Measurements from ENCODE around the gene VIPR2.
"Not testable (repeated sequence)": the region's sequence is repeated elsewhere in the genome, so short reads cannot be mapped to it uniquely, and the experiment has no call there.

Gene VIPR2

DNA sequence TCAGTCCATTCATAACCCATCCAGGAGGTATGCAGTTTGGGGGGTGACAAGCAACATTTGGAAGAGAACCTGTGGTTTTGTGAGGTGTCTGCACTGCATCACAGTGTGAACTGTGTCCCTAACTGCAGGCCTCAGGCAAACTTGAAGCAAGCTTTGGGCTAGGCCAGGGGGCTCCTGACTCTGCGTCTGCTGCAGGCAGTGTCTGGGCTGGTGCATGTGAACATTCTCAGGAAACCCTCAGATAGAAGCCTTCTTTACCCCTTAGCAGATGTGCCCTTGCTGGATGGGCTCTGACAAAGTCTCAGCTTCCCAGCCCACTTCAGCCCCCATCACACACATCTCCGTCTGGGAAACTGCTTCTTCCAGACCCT lies 61.0 kb downstream of the VIPR2 start:
- no peak overlapping the region for H3K9ac ChIP-seq (ENCODE audit: low read length)
- H3K4me1 ChIP-seq (ENCODE audit: control insufficient read depth, insufficient read depth, low read length): no peaks in the 10 kb centered on the region
- no peaks in the 10 kb centered on the region for H3K27me3 ChIP-seq (ENCODE audit: control insufficient read depth, insufficient read depth, low read length)
- H3K4me3 ChIP-seq (ENCODE audit: low read length): no peak overlapping the region
- H3K9me3 ChIP-seq (ENCODE audit: control insufficient read depth, low read length): no peaks in the 10 kb centered on the region
- H3K36me3 ChIP-seq (ENCODE audit: control insufficient read depth, insufficient read depth, low read length): no peaks in the 10 kb centered on the region

DNA sequence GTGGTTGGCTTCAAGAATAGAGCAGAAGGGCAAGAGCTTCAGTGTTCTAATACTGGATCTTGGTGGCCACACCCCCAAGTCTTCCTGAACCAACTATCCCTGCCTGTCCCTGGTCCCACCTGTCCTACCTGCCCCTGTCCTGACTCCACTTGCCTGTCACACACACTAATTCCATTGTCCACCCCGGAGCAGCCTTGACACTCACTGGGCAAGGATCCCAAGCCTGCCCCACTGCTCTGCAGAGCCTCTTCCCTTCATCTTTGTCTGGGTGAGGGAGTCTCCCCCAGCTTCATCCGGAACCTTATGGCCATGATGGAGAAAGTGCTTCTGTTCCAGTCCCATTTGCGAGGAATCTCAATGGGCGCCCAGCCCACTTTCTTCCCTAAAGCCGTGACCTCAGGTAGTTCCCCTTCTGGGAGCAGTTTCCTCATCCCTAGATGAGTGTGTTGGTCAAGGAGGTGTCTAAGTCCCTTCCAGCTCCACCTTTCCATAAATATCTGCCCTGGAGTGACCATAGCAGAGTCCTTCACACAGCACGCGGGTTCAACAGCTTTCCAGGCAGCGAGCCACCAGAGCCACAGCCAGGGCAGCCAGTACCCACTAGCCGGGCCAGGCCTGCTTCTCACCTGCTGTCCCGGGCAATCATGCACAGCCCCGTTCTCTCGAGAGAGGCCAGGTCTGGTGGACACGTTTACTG lies 61.5 kb downstream of the VIPR2 start:
- H3K9ac ChIP-seq (ENCODE audit: low read length): no peak overlapping the region
- H3K9me3 ChIP-seq (ENCODE audit: control insufficient read depth, low read length): no peaks in the 10 kb centered on the region
- H3K4me1 ChIP-seq (ENCODE audit: control insufficient read depth, insufficient read depth, low read length): no peaks in the 10 kb centered on the region
- H3K27me3 ChIP-seq (ENCODE audit: control insufficient read depth, insufficient read depth, low read length): no peaks in the 10 kb centered on the region
- H3K36me3 ChIP-seq (ENCODE audit: control insufficient read depth, insufficient read depth, low read length): no peaks in the 10 kb centered on the region
- H3K4me3 ChIP-seq (ENCODE audit: low read length): no peak overlapping the region

DNA sequence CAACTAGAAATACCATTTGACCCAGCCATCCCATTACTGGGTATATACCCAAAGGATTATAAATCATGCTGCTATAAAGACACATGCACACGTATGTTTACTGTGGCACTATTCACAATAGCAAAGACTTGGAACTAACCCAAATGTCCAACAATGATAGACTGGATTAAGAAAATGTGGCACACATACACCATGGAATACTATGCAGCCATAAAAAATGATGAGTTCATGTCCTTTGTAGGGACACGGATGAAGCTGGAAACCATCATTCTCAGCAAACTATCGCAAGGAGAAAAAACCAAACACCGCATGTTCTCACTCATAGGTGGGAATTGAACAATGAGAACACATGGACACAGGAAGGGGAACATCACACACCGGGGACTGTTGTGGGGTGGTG lies 62.6 kb downstream of the VIPR2 start:
- not testable (repeated sequence) for H3K9me3 ChIP-seq (ENCODE audit: control insufficient read depth, low read length); H3K36me3 ChIP-seq (ENCODE audit: control insufficient read depth, insufficient read depth, low read length); H3K27me3 ChIP-seq (ENCODE audit: control insufficient read depth, insufficient read depth, low read length)

DNA sequence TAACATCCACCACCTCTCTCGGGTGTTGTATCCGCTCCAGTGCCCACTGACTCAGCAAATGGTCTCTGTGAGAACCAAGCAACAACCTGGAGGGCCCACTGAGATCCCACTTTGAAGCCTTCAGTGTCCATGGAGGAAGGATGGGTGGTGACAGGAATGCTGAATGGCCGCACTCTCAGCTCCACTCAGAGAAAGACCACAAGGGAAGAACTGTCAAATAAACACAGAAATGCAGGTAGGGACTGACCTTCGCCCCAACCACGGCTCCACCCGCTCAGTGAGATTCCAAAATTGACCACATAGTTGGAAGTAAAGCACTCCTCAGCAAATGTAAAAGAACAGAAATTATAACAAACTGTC lies 65.8 kb downstream of the VIPR2 start:
- Histone ChIP-seq H3K27me3 (ENCODE audit: control insufficient read depth, insufficient read depth, low read length) (no peaks in the 10 kb centered on the region), H3K36me3 (ENCODE audit: control insufficient read depth, insufficient read depth, low read length) (no peaks in the 10 kb centered on the region), H3K9ac (ENCODE audit: low read length) (no peak overlapping the region), H3K4me1 (ENCODE audit: control insufficient read depth, insufficient read depth, low read length) (no peaks in the 10 kb centered on the region), H3K4me3 (ENCODE audit: low read length) (no peak overlapping the region), H3K9me3 (ENCODE audit: control insufficient read depth, low read length) (no peaks in the 10 kb centered on the region)

More for the DNA sequence above, 62.6 kb downstream of the VIPR2 start:
- not testable (repeated sequence) for H3K9ac ChIP-seq (ENCODE audit: low read length); H3K4me1 ChIP-seq (ENCODE audit: control insufficient read depth, insufficient read depth, low read length); H3K4me3 ChIP-seq (ENCODE audit: low read length)

DNA sequence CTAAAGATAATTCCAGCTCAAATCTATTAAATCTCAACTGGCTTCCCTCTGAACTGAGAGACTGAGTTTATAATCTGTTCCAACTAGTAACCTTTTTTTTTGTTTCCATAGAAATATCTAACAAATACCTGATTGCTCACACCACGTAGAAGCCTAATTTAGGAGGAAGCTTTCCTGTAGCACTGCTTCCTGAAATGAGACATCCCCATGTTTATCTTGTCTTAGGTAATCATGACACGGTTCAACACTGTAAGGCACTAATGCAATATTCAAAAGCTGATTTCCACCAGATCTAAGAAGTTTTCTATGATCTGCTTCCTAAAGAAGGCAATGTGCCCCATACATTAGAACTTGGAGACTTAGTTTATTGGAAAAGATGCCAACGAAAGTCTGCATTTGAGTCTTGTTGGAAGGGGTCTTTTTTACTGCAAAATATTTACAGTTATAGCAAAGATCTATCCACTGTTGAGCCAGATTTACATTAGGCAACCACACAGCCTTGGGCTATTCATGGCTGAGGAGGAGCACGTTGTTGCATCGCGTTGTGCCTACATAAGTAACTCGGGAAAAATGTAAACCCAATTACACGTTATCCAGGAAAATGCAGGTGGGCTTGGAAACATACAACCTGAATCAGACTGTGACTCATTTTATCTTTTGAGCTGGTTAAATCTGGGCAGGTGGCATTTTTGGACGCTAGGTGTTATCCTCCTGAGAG lies 66.3 kb downstream of the VIPR2 start:
- Histone ChIP-seq H3K4me3 (ENCODE audit: low read length) (no peak overlapping the region), H3K27me3 (ENCODE audit: control insufficient read depth, insufficient read depth, low read length) (no peaks in the 10 kb centered on the region), H3K9ac (ENCODE audit: low read length) (no peak overlapping the region), H3K9me3 (ENCODE audit: control insufficient read depth, low read length) (no peaks in the 10 kb centered on the region), H3K36me3 (ENCODE audit: control insufficient read depth, insufficient read depth, low read length) (no peaks in the 10 kb centered on the region), H3K4me1 (ENCODE audit: control insufficient read depth, insufficient read depth, low read length) (no peaks in the 10 kb centered on the region)

DNA sequence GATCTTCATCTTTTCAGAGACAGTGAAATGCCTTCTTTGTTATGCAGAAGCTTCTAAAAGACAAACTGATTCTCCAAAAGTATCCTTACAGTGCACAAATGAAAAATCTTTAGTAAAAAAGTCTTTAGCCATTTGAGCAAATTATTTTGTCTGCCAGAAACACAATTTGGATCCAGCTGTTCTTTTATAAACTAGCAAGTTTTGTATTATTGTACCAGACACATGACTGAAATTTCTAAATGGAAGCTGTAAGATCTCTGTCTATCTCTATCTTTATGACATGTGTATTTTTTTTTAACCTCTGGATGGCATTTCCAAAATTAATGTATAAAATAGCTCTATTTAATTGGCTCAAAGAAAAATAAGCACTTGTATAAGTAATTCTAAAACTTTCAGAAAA lies 68.3 kb downstream of the VIPR2 start:
- Histone ChIP-seq H3K4me1 (ENCODE audit: control insufficient read depth, insufficient read depth, low read length) (no peaks in the 10 kb centered on the region), H3K9ac (ENCODE audit: low read length) (no peak overlapping the region), H3K27me3 (ENCODE audit: control insufficient read depth, insufficient read depth, low read length) (no peaks in the 10 kb centered on the region), H3K36me3 (ENCODE audit: control insufficient read depth, insufficient read depth, low read length) (no peaks in the 10 kb centered on the region), H3K4me3 (ENCODE audit: low read length) (no peak overlapping the region), H3K9me3 (ENCODE audit: control insufficient read depth, low read length) (no peaks in the 10 kb centered on the region)

DNA sequence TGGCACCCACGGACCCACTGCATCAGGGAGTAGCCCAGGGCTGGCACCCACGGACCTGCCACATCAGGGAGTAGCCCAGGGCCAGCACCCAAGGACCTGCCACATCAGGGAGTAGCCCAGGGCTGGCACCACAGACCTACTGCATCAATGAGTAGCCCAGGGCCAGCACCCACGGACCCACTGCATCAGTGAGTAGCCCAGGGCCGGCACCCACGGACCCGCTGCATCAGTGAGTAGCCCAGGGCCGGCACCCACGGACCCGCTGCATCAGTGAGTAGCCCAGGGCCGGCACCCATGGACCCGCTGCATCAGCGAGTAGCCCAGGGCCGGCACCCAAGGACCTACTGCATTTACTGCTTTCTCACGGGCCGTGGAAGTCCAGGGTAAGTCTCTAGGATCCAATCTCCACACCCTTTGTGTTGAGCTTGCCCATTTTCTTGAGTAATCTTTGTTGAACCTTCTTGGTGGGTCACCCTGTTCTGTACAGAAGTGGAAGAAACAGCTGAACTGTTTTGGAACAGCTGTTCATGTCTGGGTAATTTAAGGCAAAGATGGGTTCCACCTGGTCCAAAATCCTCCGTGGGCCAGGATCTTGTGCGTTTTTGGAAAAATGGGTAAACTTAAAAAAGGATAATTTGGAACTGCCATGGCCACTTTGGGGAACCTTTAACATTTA lies 69.0 kb downstream of the VIPR2 start:
- Histone ChIP-seq H3K9ac (ENCODE audit: low read length) (no peak overlapping the region), H3K4me1 (ENCODE audit: control insufficient read depth, insufficient read depth, low read length) (no peaks in the 10 kb centered on the region), H3K36me3 (ENCODE audit: control insufficient read depth, insufficient read depth, low read length) (no peaks in the 10 kb centered on the region), H3K27me3 (ENCODE audit: control insufficient read depth, insufficient read depth, low read length) (no peaks in the 10 kb centered on the region), H3K9me3 (ENCODE audit: control insufficient read depth, low read length) (no peaks in the 10 kb centered on the region), H3K4me3 (ENCODE audit: low read length) (no peak overlapping the region)

DNA sequence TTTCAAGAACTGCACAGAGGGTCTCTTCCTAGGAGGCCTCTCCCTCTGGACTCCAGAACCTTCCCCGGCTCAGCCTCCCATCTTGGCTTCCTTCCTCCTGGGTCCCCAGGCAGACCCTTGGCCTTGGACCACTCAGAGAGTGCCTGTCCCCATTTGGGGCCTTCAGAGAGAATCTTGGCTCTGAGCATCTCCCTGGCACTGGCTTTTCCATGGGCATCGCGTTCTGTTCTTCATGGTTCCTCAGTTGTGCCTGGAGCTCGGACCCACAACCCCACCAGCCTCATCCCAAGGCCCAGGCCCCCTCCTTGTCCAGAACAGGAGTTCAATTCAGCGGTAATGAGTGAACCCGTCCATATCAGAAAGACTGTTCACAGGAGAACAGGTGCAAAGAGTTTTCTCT lies 73.4 kb downstream of the VIPR2 start:
- Histone ChIP-seq H3K4me1 (ENCODE audit: control insufficient read depth, insufficient read depth, low read length) (no peaks in the 10 kb centered on the region), H3K9ac (ENCODE audit: low read length) (no peak overlapping the region), H3K27me3 (ENCODE audit: control insufficient read depth, insufficient read depth, low read length) (no peaks in the 10 kb centered on the region), H3K9me3 (ENCODE audit: control insufficient read depth, low read length) (no peaks in the 10 kb centered on the region), H3K36me3 (ENCODE audit: control insufficient read depth, insufficient read depth, low read length) (no peaks in the 10 kb centered on the region), H3K4me3 (ENCODE audit: low read length) (no peak overlapping the region)

DNA sequence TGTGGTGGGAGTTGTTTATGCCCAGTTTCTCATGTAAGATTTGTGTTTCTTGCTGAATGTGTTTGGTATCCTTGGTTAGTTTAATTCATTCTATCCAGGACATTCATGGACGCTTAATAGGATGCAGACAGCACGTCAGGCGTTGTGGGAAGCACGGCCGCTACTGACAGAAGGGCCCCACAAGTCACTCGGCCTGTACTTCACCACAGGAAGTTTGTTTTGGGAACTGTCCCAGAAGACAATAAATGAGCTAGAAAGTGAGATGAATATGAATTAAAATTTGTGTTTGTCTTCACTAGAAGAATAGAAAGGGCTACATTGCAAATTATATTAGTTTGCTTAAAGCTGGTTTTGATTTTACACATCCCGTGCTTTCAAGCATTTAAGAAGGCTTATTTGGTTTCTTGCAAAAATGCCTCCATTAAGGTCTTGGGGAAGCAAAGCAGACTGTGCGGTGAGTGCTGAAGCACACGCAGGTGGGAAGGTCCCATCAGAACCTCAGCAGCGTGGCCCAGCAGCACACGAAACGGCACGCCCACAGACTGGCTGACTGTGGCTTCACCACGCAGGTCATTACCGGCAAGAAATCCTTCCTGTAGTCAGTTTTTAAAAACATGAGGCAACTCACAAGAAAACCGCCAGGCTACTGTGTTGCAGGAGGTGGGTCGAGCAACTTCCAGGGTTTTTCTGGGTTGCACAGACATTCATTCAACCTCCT lies 74.1 kb downstream of the VIPR2 start:
- Histone ChIP-seq H3K4me1 (ENCODE audit: control insufficient read depth, insufficient read depth, low read length) (no peaks in the 10 kb centered on the region), H3K27me3 (ENCODE audit: control insufficient read depth, insufficient read depth, low read length) (no peaks in the 10 kb centered on the region), H3K4me3 (ENCODE audit: low read length) (no peak overlapping the region), H3K9ac (ENCODE audit: low read length) (no peak overlapping the region), H3K9me3 (ENCODE audit: control insufficient read depth, low read length) (no peaks in the 10 kb centered on the region), H3K36me3 (ENCODE audit: control insufficient read depth, insufficient read depth, low read length) (no peaks in the 10 kb centered on the region)

DNA sequence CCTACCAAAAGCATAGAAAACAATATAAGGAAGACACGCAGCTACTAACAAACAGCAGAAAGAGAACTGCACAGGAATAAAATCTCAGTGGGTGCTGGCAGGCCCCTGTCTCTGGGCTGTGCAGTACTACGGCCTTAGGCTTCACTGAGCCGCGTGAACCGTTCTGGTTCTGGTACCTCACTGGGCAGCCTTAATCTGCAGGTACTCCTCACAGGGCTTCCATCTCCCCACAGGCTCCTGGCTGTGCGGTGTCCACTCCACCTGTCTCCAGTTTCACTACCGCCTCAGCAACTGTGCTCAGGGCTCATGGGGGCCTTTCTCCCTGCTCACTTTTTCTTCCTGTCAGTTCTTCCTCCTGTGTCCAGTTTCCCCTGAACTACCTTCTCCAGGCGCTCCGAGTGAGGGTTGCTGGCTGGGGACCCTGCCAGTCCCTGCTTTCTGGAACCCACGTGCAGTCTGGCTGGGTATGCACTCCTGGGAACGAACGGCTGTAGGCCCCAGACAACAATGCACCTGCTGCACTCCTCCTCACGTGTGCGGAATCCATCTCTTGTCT lies 75.7 kb downstream of the VIPR2 start:
- Histone ChIP-seq H3K9ac (ENCODE audit: low read length) (no peak overlapping the region), H3K4me3 (ENCODE audit: low read length) (no peak overlapping the region), H3K9me3 (ENCODE audit: control insufficient read depth, low read length) (no peaks in the 10 kb centered on the region), H3K4me1 (ENCODE audit: control insufficient read depth, insufficient read depth, low read length) (no peaks in the 10 kb centered on the region), H3K36me3 (ENCODE audit: control insufficient read depth, insufficient read depth, low read length) (no peaks in the 10 kb centered on the region), H3K27me3 (ENCODE audit: control insufficient read depth, insufficient read depth, low read length) (no peaks in the 10 kb centered on the region)

DNA sequence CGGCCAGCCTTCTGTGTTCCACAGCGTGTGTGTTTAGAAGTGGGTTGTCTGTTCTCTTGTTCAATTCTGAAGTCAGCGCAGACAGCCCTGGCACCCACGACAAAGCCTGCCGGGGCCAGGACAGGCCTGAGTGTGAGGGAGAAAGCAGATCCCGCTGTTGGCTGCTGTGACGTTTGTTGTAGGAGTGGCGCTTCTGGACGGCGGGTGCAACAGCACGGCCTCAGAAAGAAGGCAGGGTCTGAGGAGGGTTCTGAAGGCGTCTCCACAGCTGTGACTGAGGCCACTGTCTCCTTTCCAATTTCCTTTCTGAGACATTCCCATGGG lies 76.2 kb downstream of the VIPR2 start:
- Histone ChIP-seq H3K27me3 (ENCODE audit: control insufficient read depth, insufficient read depth, low read length) (no peaks in the 10 kb centered on the region), H3K9me3 (ENCODE audit: control insufficient read depth, low read length) (no peaks in the 10 kb centered on the region), H3K4me1 (ENCODE audit: control insufficient read depth, insufficient read depth, low read length) (no peaks in the 10 kb centered on the region), H3K9ac (ENCODE audit: low read length) (no peak overlapping the region), H3K36me3 (ENCODE audit: control insufficient read depth, insufficient read depth, low read length) (no peaks in the 10 kb centered on the region), H3K4me3 (ENCODE audit: low read length) (no peak overlapping the region)

Data from mucosa of stomach (tissue), 1 donor.